OCI-LY1 (cell line): ENCODE results near the gene PPFIA1.

Source experiments
- H2AFZ ChIP-seq: fragments of 200-600 bp; sonication (generic), shearing (Covaris generic); 2 replicates; pipeline ENCODE4 v1.6.0; 2014; ENCODE audit warnings: antibody characterized with exemption, mild to moderate bottlenecking, low read length
- H3F3A ChIP-seq: fragments of 200-600 bp; sonication (generic), shearing (Covaris generic); 2 replicates; pipeline ENCODE4 v1.6.0; 2014; ENCODE audit warnings: mild to moderate bottlenecking, antibody characterized with exemption, low read length, moderate library complexity; ENCODE audit not compliant: insufficient read depth
- H3K27ac ChIP-seq: fragments of 200-600 bp; sonication (generic); 2 replicates; pipeline ENCODE4 v1.5.1; 2014; ENCODE audit warnings: low read length, mixed run types, mild to moderate bottlenecking, low read depth; ENCODE audit not compliant: poor library complexity, severe bottlenecking
- H3K27me3 ChIP-seq: fragments of 200-600 bp; sonication (generic); 2 replicates; pipeline ENCODE4 v1.6.0; 2014; ENCODE audit warnings: antibody characterized with exemption, mild to moderate bottlenecking, low read length, moderate library complexity; ENCODE audit not compliant: insufficient read depth
- H3K36me3 ChIP-seq: fragments of 200-600 bp; sonication (generic); 2 replicates; pipeline ENCODE4 v1.6.1; 2014; ENCODE audit warnings: mild to moderate bottlenecking, antibody characterized with exemption, low read length, moderate library complexity, mixed read lengths; ENCODE audit not compliant: insufficient read depth
- H3K4me1 ChIP-seq: fragments of 200-600 bp; sonication (generic); 2 replicates; pipeline ENCODE4 v1.5.1; 2014; ENCODE audit warnings: mild to moderate bottlenecking, low read length, moderate library complexity; ENCODE audit not compliant: insufficient read depth, severe bottlenecking
- H3K4me2 ChIP-seq: fragments of 200-600 bp; sonication (generic), shearing (Covaris generic); 2 replicates; pipeline ENCODE4 v1.6.1; 2014; ENCODE audit warnings: low read length
- H3K4me3 ChIP-seq: fragments of 200-600 bp; sonication (generic); 2 replicates; pipeline ENCODE4 v1.5.1; 2014; ENCODE audit warnings: low read length, low read depth, mild to moderate bottlenecking, mixed read lengths; ENCODE audit not compliant: poor library complexity, severe bottlenecking
- H3K79me2 ChIP-seq: fragments of 200-600 bp; shearing (Covaris generic); 2 replicates; pipeline ENCODE4 v1.6.1; 2016; ENCODE audit warnings: mixed run types, low read length, mixed read lengths; ENCODE audit not compliant: insufficient read depth
- H3K9ac ChIP-seq: fragments of 200-600 bp; sonication (generic), shearing (Covaris generic); 2 replicates; pipeline ENCODE4 v1.6.1; 2014; ENCODE audit warnings: mild to moderate bottlenecking, low read length, mixed read lengths
- H3K9me2 ChIP-seq: fragments of 200-600 bp; sonication (generic), shearing (Covaris generic); 2 replicates; pipeline ENCODE4 v1.6.1; 2014; ENCODE audit warnings: low read depth, mild to moderate bottlenecking, low read length, mixed read lengths
- H3K9me3 ChIP-seq: fragments of 200-600 bp; shearing (Covaris generic); 2 replicates; pipeline ENCODE4 v1.6.1; 2014; ENCODE audit warnings: low read length, mixed read lengths
- H4K20me1 ChIP-seq: fragments of 200-600 bp; sonication (generic), shearing (Covaris generic); 2 replicates; pipeline ENCODE4 v1.6.0; 2016; ENCODE audit warnings: mild to moderate bottlenecking, low read length; ENCODE audit not compliant: insufficient read depth
- CTCF ChIP-seq: fragments of 200-600 bp; sonication (generic), shearing (Covaris generic); IDR thresholded peaks from 2 replicates; pipeline ENCODE4 v1.5.1; 2017; ENCODE audit warnings: mild to moderate bottlenecking, antibody characterized with exemption, low read length, moderate library complexity, mixed read lengths
- EZH2 ChIP-seq: fragments of 200-600 bp; sonication (generic), shearing (Covaris generic); IDR thresholded peaks from 2 replicates; pipeline ENCODE4 v1.8.0; 2017; ENCODE audit warnings: borderline replicate concordance, mixed run types, mild to moderate bottlenecking, antibody characterized with exemption, low read length, moderate library complexity, mixed read lengths

Gene PPFIA1

GRCh38 chr11:70226183-70226582 lies 44.3 kb upstream of the PPFIA1 start:
- H2AFZ ChIP-seq = no peak overlapping the region
- no peak overlapping the region for H3K4me3 ChIP-seq
- H3K9ac ChIP-seq = no peak overlapping the region
- H3K36me3 ChIP-seq = no peaks in the 10 kb centered on the region
- H3K27me3 ChIP-seq = 0 out of 2 replicates have a peak, but pooled peaks cover 8% of the 10 kb centered on the region
- no peaks in the 10 kb centered on the region for H3K9me2 ChIP-seq
- H3F3A ChIP-seq = no peaks in the 10 kb centered on the region
- H3K9me3 ChIP-seq = no peaks in the 10 kb centered on the region
- H4K20me1 ChIP-seq = no peaks in the 10 kb centered on the region
- H3K79me2 ChIP-seq = no peaks in the 10 kb centered on the region
- H3K27ac ChIP-seq = no peak overlapping the region
- H3K4me2 ChIP-seq = no peak overlapping the region
- TF ChIP-seq EZH2 = no peak
- TF ChIP-seq CTCF = no peak
- no peaks in the 10 kb centered on the region for H3K4me1 ChIP-seq

GRCh38 chr11:70226967-70227366 lies 43.5 kb upstream of the PPFIA1 start:
- 0 out of 2 replicates have a peak, but pooled peaks cover 8% of the 10 kb centered on the region for H3K27me3 ChIP-seq
- H3F3A ChIP-seq = no peaks in the 10 kb centered on the region
- no peaks in the 10 kb centered on the region for H3K9me2 ChIP-seq
- no peaks in the 10 kb centered on the region for H3K79me2 ChIP-seq
- H3K4me1 ChIP-seq = no peaks in the 10 kb centered on the region
- no peaks in the 10 kb centered on the region for H4K20me1 ChIP-seq
- H3K27ac ChIP-seq = no peak overlapping the region
- H2AFZ ChIP-seq = no peak overlapping the region
- H3K9ac ChIP-seq = no peak overlapping the region
- no peaks in the 10 kb centered on the region for H3K36me3 ChIP-seq
- TF ChIP-seq CTCF (peak; percentile 68), EZH2 (no peak)
- H3K9me3 ChIP-seq = no peaks in the 10 kb centered on the region
- H3K4me3 ChIP-seq = no peak overlapping the region
- no peak overlapping the region for H3K4me2 ChIP-seq

GRCh38 chr11:70229737-70230136 lies 40.8 kb upstream of the PPFIA1 start:
- TF ChIP-seq CTCF (no peak), EZH2 (no peak)
- H3K9me3 ChIP-seq = no peaks in the 10 kb centered on the region
- no peaks in the 10 kb centered on the region for H4K20me1 ChIP-seq
- no peaks in the 10 kb centered on the region for H3K4me1 ChIP-seq
- no peaks in the 10 kb centered on the region for H3K79me2 ChIP-seq
- H3K36me3 ChIP-seq = no peaks in the 10 kb centered on the region
- no peak overlapping the region for H3K27ac ChIP-seq
- H3K9ac ChIP-seq = no peak overlapping the region
- H3K4me3 ChIP-seq = no peak overlapping the region
- no peaks in the 10 kb centered on the region for H3F3A ChIP-seq
- no peaks in the 10 kb centered on the region for H3K9me2 ChIP-seq
- H3K4me2 ChIP-seq = no peak overlapping the region
- H3K27me3 ChIP-seq = peaks cover 17% of the 10 kb centered on the region
- H2AFZ ChIP-seq = no peak overlapping the region
